Measurements from ENCODE around the gene APLF. TPM values are rescaled to one million over a fixed set of nuclear protein-coding genes. Genes with fewer than 3 reads are reported as not detected.
"Not testable (repeated sequence)": the region's sequence is repeated elsewhere in the genome, so short reads cannot be mapped to it uniquely, and the experiment has no call there.

Gene APLF
- total RNA-seq, 2 experiments from 2014 or later: 4.1 to 4.3 TPM

GRCh38 chr2:68566362-68566761 lies 99.0 kb downstream of the APLF start:
- ChIA-PET CTCF (no interaction called here), POLR2A (no interaction called here)
- no peak for TF ChIP-seq CTCF (IDR thresholded peaks at IDR 0.05)
- Mint-ChIP-seq H3K27ac (no peak overlapping the region), H3K27me3 (no peaks in the 10 kb centered on the region), H3K4me3 (no peak overlapping the region), H3K36me3 (ENCODE audit: low read depth) (peaks cover 15% of the 10 kb centered on the region), H3K9me3 (no peaks in the 10 kb centered on the region), H3K4me1 (ENCODE audit: low read depth) (no peaks in the 10 kb centered on the region)
- H3K4me3 ChIP-seq (ENCODE audit: low read length): no peak overlapping the region
- H3K4me1 ChIP-seq (ENCODE audit: insufficient read depth, low read length): no peaks in the 10 kb centered on the region
- ATAC-seq (ENCODE audit: poor library complexity): no peak
- H3K27me3 ChIP-seq (ENCODE audit: control insufficient read depth in 1 of 2, insufficient read depth in 2 of 2, low read length in 2 of 2): no peaks in the 10 kb centered on the region
- intact Hi-C loops (cut with DNase I, micrococcal nuclease): no loop called here
- no peak for DNase-seq
- H3K36me3 ChIP-seq (ENCODE audit: insufficient read depth, low read length): no peaks in the 10 kb centered on the region
- no peaks in the 10 kb centered on the region for H3K9me3 ChIP-seq (ENCODE audit: control insufficient read depth in 1 of 2, insufficient read depth in 1 of 2, low read length in 2 of 2)
- H3K27ac ChIP-seq (ENCODE audit: low read depth in 1 of 2, low read length in 2 of 2): no peak overlapping the region

- no peaks in the 10 kb centered on the region for H3K9me3 Mint-ChIP-seq
- no peak overlapping the region for H3K27ac ChIP-seq (ENCODE audit: low read depth in 1 of 2, low read length in 2 of 2)
- H3K36me3 ChIP-seq (ENCODE audit: insufficient read depth, low read length): no peaks in the 10 kb centered on the region
- no peaks in the 10 kb centered on the region for H3K4me1 Mint-ChIP-seq (ENCODE audit: low read depth)
- ChIA-PET POLR2A (no interaction called here), CTCF (no interaction called here)
- H3K4me1 ChIP-seq (ENCODE audit: insufficient read depth, low read length): no peaks in the 10 kb centered on the region
- H3K4me3 ChIP-seq (ENCODE audit: low read length): no peak overlapping the region
- TF ChIP-seq CTCF (IDR thresholded peaks at IDR 0.05): no peak
- intact Hi-C loops (cut with DNase I, micrococcal nuclease): no loop called here
- no peaks in the 10 kb centered on the region for H3K27me3 ChIP-seq (ENCODE audit: control insufficient read depth in 1 of 2, insufficient read depth in 2 of 2, low read length in 2 of 2)
- no peak overlapping the region for H3K4me3 Mint-ChIP-seq
- no peak for DNase-seq
- no peaks in the 10 kb centered on the region for H3K27me3 Mint-ChIP-seq
- no peak for ATAC-seq (ENCODE audit: poor library complexity)
- no peak overlapping the region for H3K27ac Mint-ChIP-seq
- no peaks in the 10 kb centered on the region for H3K9me3 ChIP-seq (ENCODE audit: control insufficient read depth in 1 of 2, insufficient read depth in 1 of 2, low read length in 2 of 2)
- peaks cover 20% of the 10 kb centered on the region for H3K36me3 Mint-ChIP-seq (ENCODE audit: low read depth)
Observed at GRCh38 chr2:68568116-68568515, 100.7 kb downstream of the APLF start.

GRCh38 chr2:68569604-68570003 lies 102.2 kb downstream of the APLF start:
- ATAC-seq (ENCODE audit: poor library complexity): no peak
- intact Hi-C loops (cut with DNase I, micrococcal nuclease): no loop called here
- ChIA-PET POLR2A (no interaction called here), CTCF (no interaction called here)
- H3K4me1 Mint-ChIP-seq (ENCODE audit: low read depth): no peaks in the 10 kb centered on the region
- no peak overlapping the region for H3K27ac Mint-ChIP-seq
- no peak for TF ChIP-seq CTCF (IDR thresholded peaks at IDR 0.05)
- no peaks in the 10 kb centered on the region for H3K9me3 Mint-ChIP-seq
- Histone ChIP-seq H3K9me3 (ENCODE audit: control insufficient read depth in 1 of 2, insufficient read depth in 1 of 2, low read length in 2 of 2) (no peaks in the 10 kb centered on the region), H3K36me3 (ENCODE audit: insufficient read depth, low read length) (no peaks in the 10 kb centered on the region), H3K4me3 (ENCODE audit: low read length) (no peak overlapping the region), H3K27ac (ENCODE audit: low read depth in 1 of 2, low read length in 2 of 2) (no peak overlapping the region), H3K27me3 (ENCODE audit: control insufficient read depth in 1 of 2, insufficient read depth in 2 of 2, low read length in 2 of 2) (no peaks in the 10 kb centered on the region), H3K4me1 (ENCODE audit: insufficient read depth, low read length) (no peaks in the 10 kb centered on the region)
- DNase-seq: no peak
- H3K4me3 Mint-ChIP-seq: no peak overlapping the region
- H3K27me3 Mint-ChIP-seq: no peaks in the 10 kb centered on the region
- peaks cover 20% of the 10 kb centered on the region for H3K36me3 Mint-ChIP-seq (ENCODE audit: low read depth)

- H3K9me3 ChIP-seq (ENCODE audit: control insufficient read depth in 1 of 2, insufficient read depth in 1 of 2, low read length in 2 of 2); CTCF ChIA-PET; H3K9me3 Mint-ChIP-seq; intact Hi-C loops (cut with DNase I, micrococcal nuclease); H3K27me3 Mint-ChIP-seq; H3K4me1 ChIP-seq (ENCODE audit: insufficient read depth, low read length); DNase-seq; H3K27ac Mint-ChIP-seq; ATAC-seq (ENCODE audit: poor library complexity); POLR2A ChIA-PET; H3K4me1 Mint-ChIP-seq (ENCODE audit: low read depth); H3K27me3 ChIP-seq (ENCODE audit: control insufficient read depth in 1 of 2, insufficient read depth in 2 of 2, low read length in 2 of 2); H3K27ac ChIP-seq (ENCODE audit: low read depth in 1 of 2, low read length in 2 of 2); H3K36me3 ChIP-seq (ENCODE audit: insufficient read depth, low read length); H3K4me3 Mint-ChIP-seq; H3K4me3 ChIP-seq (ENCODE audit: low read length): not testable (repeated sequence)
- peaks cover 20% of the 10 kb centered on the region for H3K36me3 Mint-ChIP-seq (ENCODE audit: low read depth)
Observed at GRCh38 chr2:68570434-68570833, 103.0 kb downstream of the APLF start.

All from CD4-positive, alpha-beta T cell (primary cell).